Activated T-helper 17 cell treated with anti-CD3 and anti-CD28 coated beads, Interleukin-2, amount 50 U/mL, for 72 hours (primary cell): ENCODE results near the gene NR2F6. TPM values are rescaled to one million over a fixed set of nuclear protein-coding genes. Genes with fewer than 3 reads are reported as not detected.

ENCODE experiments used
- ATAC-seq: fragments of 150-1000 bp; cut with Tn5 transposase; replicated peaks from 2 replicates; pipeline ENCODE4 v1.10.0; 2021; ENCODE audit warnings: mild to moderate bottlenecking, moderate library complexity
- H3K27ac Mint-ChIP-seq: one replicate; pipeline ENCODE4 v1.8.0; 2022; ENCODE audit warnings: mixed read lengths
- H3K27me3 Mint-ChIP-seq: one replicate; pipeline ENCODE4 v1.8.0; 2022; ENCODE audit warnings: mixed read lengths
- H3K36me3 Mint-ChIP-seq: one replicate; pipeline ENCODE4 v1.8.0; 2022; ENCODE audit warnings: low read depth, mild to moderate bottlenecking, mixed read lengths
- H3K4me1 Mint-ChIP-seq: one replicate; pipeline ENCODE4 v1.8.0; 2022; ENCODE audit warnings: mixed read lengths
- H3K4me3 Mint-ChIP-seq: one replicate; pipeline ENCODE4 v1.8.0; 2022; ENCODE audit warnings: mild to moderate bottlenecking, mixed read lengths
- H3K9me3 Mint-ChIP-seq: one replicate; pipeline ENCODE4 v1.8.0; 2022; ENCODE audit warnings: mixed read lengths
- total RNA-seq, 2 donors: library from RNA; stranded (reverse); gene quantifications; one replicate each; pipeline ENCODE4 v1.2.3, GENCODE V29; 2022

The NR2F6 gene
- total RNA-seq, 2 donors from 2014 or later, result 6.8 to 9.2 TPM

GRCh38 chr19:17237747-17238706 lies 7.7 kb downstream of the NR2F6 start:
- no peak for ATAC-seq
- H3K4me1 Mint-ChIP-seq, result no peaks in the 10 kb centered on the region
- no peaks in the 10 kb centered on the region for H3K9me3 Mint-ChIP-seq
- no peak overlapping the region for H3K27ac Mint-ChIP-seq
- no peaks in the 10 kb centered on the region for H3K27me3 Mint-ChIP-seq
- peak overlapping the region; percentile 48 for H3K4me3 Mint-ChIP-seq
- H3K36me3 Mint-ChIP-seq, result peaks cover 9% of the 10 kb centered on the region

GRCh38 chr19:17236811-17237543 lies 8.7 kb downstream of the NR2F6 start:
- peaks cover 20% of the 10 kb centered on the region for H3K36me3 Mint-ChIP-seq
- no peak for ATAC-seq
- no peaks in the 10 kb centered on the region for H3K27me3 Mint-ChIP-seq
- peak overlapping the region; percentile 77 for H3K4me3 Mint-ChIP-seq
- H3K27ac Mint-ChIP-seq, result no peak overlapping the region
- no peaks in the 10 kb centered on the region for H3K9me3 Mint-ChIP-seq
- H3K4me1 Mint-ChIP-seq, result no peaks in the 10 kb centered on the region

- Mint-ChIP-seq H3K36me3 (peaks cover 24% of the 10 kb centered on the region), H3K27ac (no peak overlapping the region), H3K27me3 (no peaks in the 10 kb centered on the region), H3K9me3 (no peaks in the 10 kb centered on the region), H3K4me3 (peak overlapping the region; percentile 77), H3K4me1 (no peaks in the 10 kb centered on the region)
- no peak for ATAC-seq
Observed at GRCh38 chr19:17235971-17236777, 9.5 kb downstream of the NR2F6 start.

- no peaks in the 10 kb centered on the region for H3K4me1 Mint-ChIP-seq
- H3K9me3 Mint-ChIP-seq, result no peaks in the 10 kb centered on the region
- peaks cover 30% of the 10 kb centered on the region for H3K36me3 Mint-ChIP-seq
- H3K4me3 Mint-ChIP-seq, result peak overlapping the region; percentile 77
- ATAC-seq, result peak; percentile 89
- H3K27me3 Mint-ChIP-seq, result no peaks in the 10 kb centered on the region
- H3K27ac Mint-ChIP-seq, result peak overlapping the region; percentile 50
Observed at GRCh38 chr19:17235300-17235970, 10.3 kb downstream of the NR2F6 start.

- ATAC-seq, result peak; percentile 83
- H3K27ac Mint-ChIP-seq, result peak overlapping the region; percentile 50
Observed at GRCh38 chr19:17234911-17235299, 10.8 kb downstream of the NR2F6 start.

GRCh38 chr19:17232258-17232657 lies 13.5 kb downstream of the NR2F6 start:
- Mint-ChIP-seq H3K27ac (no peak overlapping the region), H3K36me3 (peaks cover 30% of the 10 kb centered on the region)

More at GRCh38 chr19:17234911-17235299, 10.8 kb downstream of the NR2F6 start:
- Mint-ChIP-seq H3K4me3 (peak overlapping the region; percentile 77), H3K36me3 (peaks cover 30% of the 10 kb centered on the region), H3K9me3 (no peaks in the 10 kb centered on the region), H3K4me1 (no peaks in the 10 kb centered on the region), H3K27me3 (no peaks in the 10 kb centered on the region)

GRCh38 chr19:17229890-17230289 lies 15.8 kb downstream of the NR2F6 start:
- Mint-ChIP-seq H3K4me3 (no peak overlapping the region), H3K9me3 (no peaks in the 10 kb centered on the region), H3K27me3 (no peaks in the 10 kb centered on the region), H3K36me3 (peaks cover 30% of the 10 kb centered on the region), H3K27ac (no peak overlapping the region), H3K4me1 (peaks cover 5% of the 10 kb centered on the region)
- no peak for ATAC-seq

More at GRCh38 chr19:17232258-17232657, 13.5 kb downstream of the NR2F6 start:
- Mint-ChIP-seq H3K27me3 (no peaks in the 10 kb centered on the region), H3K4me1 (peaks cover under 1% of the 10 kb centered on the region), H3K9me3 (no peaks in the 10 kb centered on the region), H3K4me3 (no peak overlapping the region)
- ATAC-seq, result no peak

- Mint-ChIP-seq H3K36me3 (peaks cover 20% of the 10 kb centered on the region), H3K4me1 (peaks cover 5% of the 10 kb centered on the region), H3K9me3 (no peaks in the 10 kb centered on the region), H3K27ac (no peak overlapping the region), H3K4me3 (no peak overlapping the region), H3K27me3 (no peaks in the 10 kb centered on the region)
- no peak for ATAC-seq
Observed at GRCh38 chr19:17227798-17228367, 17.8 kb downstream of the NR2F6 start.

- Mint-ChIP-seq H3K27ac (peak within 1 kb of the TSS; percentile 86), H3K36me3 (peaks cover 7% of the 10 kb centered on the region), H3K27me3 (no peaks in the 10 kb centered on the region), H3K4me1 (peaks cover 5% of the 10 kb centered on the region), H3K4me3 (peak within 1 kb of the TSS; percentile 86), H3K9me3 (no peaks in the 10 kb centered on the region)
- ATAC-seq, result peak; percentile 94
Observed at GRCh38 chr19:17226002-17226933, 19.5 kb downstream of the NR2F6 start, which contains the start of gene OCEL1. Gene OCEL1, plus strand, starts transcription at chr19:17226226. Its CDS starts 22 bp downstream, at chr19:17226248.

GRCh38 chr19:17225053-17225452 lies 20.7 kb downstream of the NR2F6 start:
- ATAC-seq, result no peak
- H3K4me3 Mint-ChIP-seq, result peak overlapping the region; percentile 86
- H3K27me3 Mint-ChIP-seq, result no peaks in the 10 kb centered on the region
- peaks cover 5% of the 10 kb centered on the region for H3K4me1 Mint-ChIP-seq
- no peaks in the 10 kb centered on the region for H3K36me3 Mint-ChIP-seq
- H3K9me3 Mint-ChIP-seq, result no peaks in the 10 kb centered on the region
- no peak overlapping the region for H3K27ac Mint-ChIP-seq

- H3K4me1 Mint-ChIP-seq, result peaks cover 5% of the 10 kb centered on the region
- no peaks in the 10 kb centered on the region for H3K27me3 Mint-ChIP-seq
- no peak overlapping the region for H3K4me3 Mint-ChIP-seq
- no peak for ATAC-seq
- H3K27ac Mint-ChIP-seq, result no peak overlapping the region
- H3K36me3 Mint-ChIP-seq, result peaks cover 39% of the 10 kb centered on the region
- no peaks in the 10 kb centered on the region for H3K9me3 Mint-ChIP-seq
Observed at GRCh38 chr19:17220207-17220758, 25.4 kb downstream of the NR2F6 start.

- peaks cover 5% of the 10 kb centered on the region for H3K4me1 Mint-ChIP-seq
- no peak for ATAC-seq
- H3K27me3 Mint-ChIP-seq, result no peaks in the 10 kb centered on the region
- H3K27ac Mint-ChIP-seq, result no peak overlapping the region
- H3K9me3 Mint-ChIP-seq, result no peaks in the 10 kb centered on the region
- H3K4me3 Mint-ChIP-seq, result no peak overlapping the region
- H3K36me3 Mint-ChIP-seq, result peaks cover 43% of the 10 kb centered on the region
Observed at GRCh38 chr19:17219286-17219685, 26.4 kb downstream of the NR2F6 start.
